PC-9 (cell line): Measurements from ENCODE around the gene RAC3. TPM values are rescaled to one million over a fixed set of nuclear protein-coding genes. Genes with fewer than 3 reads are reported as not detected.

ENCODE experiments used
- BruUV-seq: library from RNA; stranded (reverse); fragments of 400-500 nt; replicated peaks from 2 replicates; lab custom pipeline; 2021; lab: Mats Ljungman, UMichigan
- CTCF ChIA-PET: fragments of 300-600 bp; sonication (Branson Sonifier 250); formaldehyde crosslinking; loops from one replicate; lab custom pipeline; 2022; ENCODE audit warnings: antibody characterized with exemption; lab: Charles Lee
- POLR2A ChIA-PET: fragments of 300-600 bp; sonication (Branson Sonifier 250); formaldehyde crosslinking; loops from one replicate; lab custom pipeline; 2022; ENCODE audit warnings: antibody characterized with exemption; ENCODE audit not compliant: unreplicated experiment; lab: Charles Lee
- DNase-seq, 2 experiments: peaks; one replicate each; pipeline versions ENCODE4 v3.0.0 to v3.0.0-alpha.2; 2015 to 2022; ENCODE audit warnings: mixed read lengths in 1 of 2
- H2AFZ ChIP-seq: fragments of 200-600 bp; sonication (generic); 2 replicates; pipeline ENCODE4 v1.8.1; 2017; ENCODE audit warnings: antibody characterized with exemption
- H3F3A ChIP-seq: fragments of 200-600 bp; sonication (generic); 2 replicates; pipeline ENCODE4 v1.8.1; 2017; ENCODE audit warnings: antibody characterized with exemption, mild to moderate bottlenecking, low read depth; ENCODE audit not compliant: insufficient read depth
- H3K27ac ChIP-seq: fragments of 200-600 bp; sonication (generic); 2 replicates; pipeline ENCODE4 v1.6.1; 2016; ENCODE audit warnings: mixed run types
- H3K27me3 ChIP-seq: fragments of 200-600 bp; sonication (generic); 2 replicates; pipeline ENCODE4 v1.6.1; 2016; ENCODE audit warnings: low read depth, mixed run types; ENCODE audit not compliant: insufficient read depth
- H3K36me3 ChIP-seq: fragments of 200-600 bp; sonication (generic); 2 replicates; pipeline ENCODE4 v1.6.1; 2016; ENCODE audit warnings: low read depth, mixed run types
- H3K4me1 ChIP-seq: fragments of 200-600 bp; sonication (generic); replicated peaks from 2 replicates; pipeline ENCODE4 v1.6.1; 2016; ENCODE audit warnings: mixed run types; ENCODE audit not compliant: insufficient read depth
- H3K4me2 ChIP-seq: fragments of 200-600 bp; sonication (generic); 2 replicates; pipeline ENCODE4 v1.6.1; 2017; ENCODE audit warnings: mixed run types
- H3K4me3 ChIP-seq: fragments of 200-600 bp; sonication (generic); 2 replicates; pipeline ENCODE4 v1.6.1; 2016; ENCODE audit warnings: mixed run types
- H3K79me2 ChIP-seq: fragments of 200-600 bp; sonication (generic); 2 replicates; pipeline ENCODE4 v1.6.1; 2017; ENCODE audit warnings: low read depth, mixed run types
- H3K9me2 ChIP-seq: fragments of 200-600 bp; sonication (generic); 2 replicates; pipeline ENCODE4 v1.8.1; 2017; ENCODE audit warnings: mild to moderate bottlenecking; ENCODE audit not compliant: insufficient read depth
- H3K9me3 ChIP-seq: fragments of 200-600 bp; sonication (generic); 2 replicates; pipeline ENCODE4 v1.8.1; 2016; ENCODE audit warnings: low read depth; ENCODE audit not compliant: insufficient read depth
- H4K20me1 ChIP-seq: fragments of 200-600 bp; sonication (generic); 2 replicates; pipeline ENCODE4 v1.8.1; 2017; ENCODE audit not compliant: insufficient read depth
- EZH2 ChIP-seq: fragments of 200-600 bp; sonication (generic); IDR thresholded peaks from 2 replicates; pipeline ENCODE4 v1.8.0; 2017; ENCODE audit warnings: antibody characterized with exemption, low read depth
- intact Hi-C: fragments of 100-400 bp; cut with micrococcal nuclease; formaldehyde crosslinking; loops from one replicate; pipeline ENCODE4 v1.10.0; 2022; ENCODE audit not compliant: unreplicated experiment
- total RNA-seq: library from RNA; stranded (reverse); gene quantifications from 2 replicates; pipeline ENCODE4 v1.2.3, GENCODE V29; 2021
- TF ChIP-seq, protein P1 (sequence below): fragments of 200-600 bp; sonication (generic); conservative IDR thresholded peaks from 2 replicates; pipeline ENCODE4 v1.6.1; 2017; ENCODE audit warnings: mixed run types, antibody characterized with exemption, mild to moderate bottlenecking, moderate library complexity

The RAC3 gene
- total RNA-seq, 1 experiment from 2014 or later = 32.3 TPM

DNA sequence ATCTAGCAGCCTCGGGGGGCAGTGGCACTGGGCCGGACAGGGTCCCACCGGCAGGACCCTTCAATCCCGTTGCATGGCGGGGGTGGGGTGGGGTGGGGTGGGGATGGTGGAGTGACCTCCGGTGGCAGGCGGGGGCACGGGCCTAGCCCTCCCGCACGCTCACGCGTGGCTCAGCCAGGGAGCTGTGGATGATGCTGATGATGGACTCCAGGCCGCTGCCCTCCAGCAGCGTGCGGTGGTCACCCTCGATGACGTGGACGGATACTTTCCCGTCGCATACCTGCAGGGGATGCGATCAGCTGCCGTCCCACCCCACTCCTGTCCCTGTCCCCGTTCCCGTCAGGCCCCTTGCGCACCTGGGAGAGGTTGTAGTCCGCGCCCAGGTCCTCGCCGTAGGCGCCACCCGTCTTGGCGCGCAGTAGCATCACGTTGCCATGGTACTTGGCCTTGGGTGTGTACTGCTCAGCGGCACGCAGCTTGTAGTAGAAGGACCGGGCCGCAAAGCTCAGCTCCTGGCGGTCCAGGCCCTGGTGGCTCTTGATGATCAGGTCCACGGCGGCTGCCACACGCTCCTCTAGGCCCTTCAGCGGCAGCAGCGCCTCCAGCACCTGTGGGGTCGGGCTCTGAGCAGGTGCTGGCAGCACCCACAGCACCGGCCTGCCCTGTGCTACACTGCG lies 47.7 kb downstream of the RAC3 start:
- intact Hi-C loops = no loop called here
- Histone ChIP-seq H3K4me1 (no peaks in the 10 kb centered on the region), H4K20me1 (peaks cover 14% of the 10 kb centered on the region), H3K36me3 (no peaks in the 10 kb centered on the region), H3K4me2 (no peak overlapping the region), H3K27ac (no peak overlapping the region), H3K9me3 (no peaks in the 10 kb centered on the region), H3K79me2 (no peaks in the 10 kb centered on the region), H3F3A (peaks cover 20% of the 10 kb centered on the region), H2AFZ (no peak overlapping the region), H3K27me3 (no peaks in the 10 kb centered on the region), H3K4me3 (no peak overlapping the region), H3K9me2 (no peaks in the 10 kb centered on the region)
- POLR2A ChIA-PET = no interaction called here
- no TSS peak for BruUV-seq
- TF ChIP-seq EZH2 = no peak
- TF ChIP-seq, protein P1, sequence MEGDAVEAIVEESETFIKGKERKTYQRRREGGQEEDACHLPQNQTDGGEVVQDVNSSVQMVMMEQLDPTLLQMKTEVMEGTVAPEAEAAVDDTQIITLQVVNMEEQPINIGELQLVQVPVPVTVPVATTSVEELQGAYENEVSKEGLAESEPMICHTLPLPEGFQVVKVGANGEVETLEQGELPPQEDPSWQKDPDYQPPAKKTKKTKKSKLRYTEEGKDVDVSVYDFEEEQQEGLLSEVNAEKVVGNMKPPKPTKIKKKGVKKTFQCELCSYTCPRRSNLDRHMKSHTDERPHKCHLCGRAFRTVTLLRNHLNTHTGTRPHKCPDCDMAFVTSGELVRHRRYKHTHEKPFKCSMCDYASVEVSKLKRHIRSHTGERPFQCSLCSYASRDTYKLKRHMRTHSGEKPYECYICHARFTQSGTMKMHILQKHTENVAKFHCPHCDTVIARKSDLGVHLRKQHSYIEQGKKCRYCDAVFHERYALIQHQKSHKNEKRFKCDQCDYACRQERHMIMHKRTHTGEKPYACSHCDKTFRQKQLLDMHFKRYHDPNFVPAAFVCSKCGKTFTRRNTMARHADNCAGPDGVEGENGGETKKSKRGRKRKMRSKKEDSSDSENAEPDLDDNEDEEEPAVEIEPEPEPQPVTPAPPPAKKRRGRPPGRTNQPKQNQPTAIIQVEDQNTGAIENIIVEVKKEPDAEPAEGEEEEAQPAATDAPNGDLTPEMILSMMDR = no peak
- CTCF ChIA-PET = no interaction called here
- DNase-seq = no peak

DNA sequence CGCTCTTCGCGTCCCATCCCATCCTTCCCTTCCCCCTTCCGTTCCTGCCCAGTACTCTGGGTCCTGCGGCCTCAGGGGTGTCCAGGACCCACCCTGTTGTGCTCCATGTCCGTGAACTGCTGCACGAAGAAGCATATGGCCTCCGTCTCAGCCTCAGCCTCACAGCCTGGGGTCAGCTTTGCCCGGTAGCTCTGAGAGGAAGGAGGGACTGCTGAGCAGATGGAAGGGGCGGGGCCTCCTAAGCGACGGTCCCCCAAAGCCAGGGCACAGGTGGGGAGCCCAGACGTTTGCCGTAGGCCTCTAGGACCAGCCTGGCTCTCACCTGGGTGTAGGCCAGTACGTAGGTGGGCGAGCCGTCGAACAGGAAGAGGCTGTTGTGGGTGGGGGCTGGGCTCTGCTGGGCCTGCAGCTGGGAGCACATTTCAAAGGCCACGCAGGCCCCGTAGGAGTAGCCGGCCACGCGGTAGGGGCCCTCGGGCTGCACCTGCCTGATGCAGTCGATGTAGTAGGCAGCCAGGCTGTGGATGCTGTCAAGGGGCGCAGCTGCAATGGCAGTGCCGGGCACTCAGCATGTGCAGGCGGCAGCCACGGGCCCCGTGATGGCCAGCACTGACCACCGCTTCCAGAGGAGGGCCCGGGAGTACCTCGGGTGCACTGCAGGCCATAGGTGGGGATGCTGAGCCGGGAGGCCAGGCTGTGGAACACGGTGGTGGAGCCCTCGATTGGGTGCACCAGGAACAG lies 48.7 kb downstream of the RAC3 start:
- Histone ChIP-seq H3K9me3 (no peaks in the 10 kb centered on the region), H3K27me3 (no peaks in the 10 kb centered on the region), H3K79me2 (no peaks in the 10 kb centered on the region), H3K4me2 (no peak overlapping the region), H3K4me3 (no peak overlapping the region), H3K36me3 (no peaks in the 10 kb centered on the region), H2AFZ (no peak overlapping the region), H3K4me1 (no peaks in the 10 kb centered on the region), H3F3A (peaks cover 20% of the 10 kb centered on the region), H4K20me1 (peaks cover 14% of the 10 kb centered on the region), H3K9me2 (no peaks in the 10 kb centered on the region), H3K27ac (no peak overlapping the region)
- CTCF ChIA-PET = no interaction called here
- DNase-seq = no peak
- POLR2A ChIA-PET = no interaction called here
- intact Hi-C loops = no loop called here
- TF ChIP-seq, protein P1 = no peak
- no peak for TF ChIP-seq EZH2
- no TSS peak for BruUV-seq

DNA sequence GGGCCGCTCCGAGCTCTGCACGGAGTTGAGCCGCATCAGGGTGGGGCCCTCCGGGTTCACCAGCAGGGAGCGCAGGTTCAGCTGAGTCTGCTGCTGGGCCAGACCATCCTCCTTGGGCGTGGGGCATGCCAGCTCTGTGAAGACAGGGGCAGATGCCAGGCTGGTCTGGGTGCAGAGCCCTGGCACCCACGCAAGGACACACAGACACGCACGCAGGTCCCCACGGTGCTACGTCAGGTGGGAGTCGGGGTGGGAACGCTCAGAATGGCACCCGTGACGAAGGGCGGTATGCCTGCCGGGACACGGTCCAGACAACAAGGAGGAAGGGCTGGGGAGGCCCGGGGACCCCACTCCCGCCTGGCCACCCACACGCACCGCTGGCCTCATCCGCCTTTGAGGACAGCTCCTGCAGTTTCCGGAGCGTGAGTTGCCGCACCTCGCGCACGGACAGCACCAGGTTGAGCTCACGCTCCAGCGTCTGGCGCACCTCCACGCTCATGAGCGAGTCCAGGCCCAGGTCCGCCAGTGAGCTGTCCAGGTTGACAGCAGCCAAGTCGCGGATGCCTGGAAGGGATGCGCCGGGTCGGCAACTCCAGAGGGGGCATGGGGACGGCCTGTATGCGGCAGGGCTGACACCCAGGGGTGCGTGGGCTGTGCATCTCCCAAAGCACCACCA lies 49.4 kb downstream of the RAC3 start:
- no TSS peak for BruUV-seq
- no peaks in the 10 kb centered on the region for H3K4me1 ChIP-seq
- no peaks in the 10 kb centered on the region for H3K36me3 ChIP-seq
- H3K9me3 ChIP-seq = no peaks in the 10 kb centered on the region
- H3F3A ChIP-seq = peaks cover 17% of the 10 kb centered on the region
- H3K79me2 ChIP-seq = no peaks in the 10 kb centered on the region
- no peak for DNase-seq
- no peaks in the 10 kb centered on the region for H3K9me2 ChIP-seq
- no peaks in the 10 kb centered on the region for H3K27me3 ChIP-seq
- ChIA-PET POLR2A (no interaction called here), CTCF (no interaction called here)
- H2AFZ ChIP-seq = no peak overlapping the region
- no peak overlapping the region for H3K4me2 ChIP-seq
- TF ChIP-seq EZH2 = no peak
- peaks cover 14% of the 10 kb centered on the region for H4K20me1 ChIP-seq
- intact Hi-C loops = no loop called here
- no peak overlapping the region for H3K27ac ChIP-seq
- no peak overlapping the region for H3K4me3 ChIP-seq
